ENCODE data around the gene CTPS1.

GRCh38 chr1:41006942-41007865, 27.7 kb downstream of the CTPS1 start:
- TF ChIP-seq, protein P1, sequence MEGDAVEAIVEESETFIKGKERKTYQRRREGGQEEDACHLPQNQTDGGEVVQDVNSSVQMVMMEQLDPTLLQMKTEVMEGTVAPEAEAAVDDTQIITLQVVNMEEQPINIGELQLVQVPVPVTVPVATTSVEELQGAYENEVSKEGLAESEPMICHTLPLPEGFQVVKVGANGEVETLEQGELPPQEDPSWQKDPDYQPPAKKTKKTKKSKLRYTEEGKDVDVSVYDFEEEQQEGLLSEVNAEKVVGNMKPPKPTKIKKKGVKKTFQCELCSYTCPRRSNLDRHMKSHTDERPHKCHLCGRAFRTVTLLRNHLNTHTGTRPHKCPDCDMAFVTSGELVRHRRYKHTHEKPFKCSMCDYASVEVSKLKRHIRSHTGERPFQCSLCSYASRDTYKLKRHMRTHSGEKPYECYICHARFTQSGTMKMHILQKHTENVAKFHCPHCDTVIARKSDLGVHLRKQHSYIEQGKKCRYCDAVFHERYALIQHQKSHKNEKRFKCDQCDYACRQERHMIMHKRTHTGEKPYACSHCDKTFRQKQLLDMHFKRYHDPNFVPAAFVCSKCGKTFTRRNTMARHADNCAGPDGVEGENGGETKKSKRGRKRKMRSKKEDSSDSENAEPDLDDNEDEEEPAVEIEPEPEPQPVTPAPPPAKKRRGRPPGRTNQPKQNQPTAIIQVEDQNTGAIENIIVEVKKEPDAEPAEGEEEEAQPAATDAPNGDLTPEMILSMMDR (IDR thresholded peaks at IDR 0.05): no peak
- TF ChIP-seq POLR2A (IDR thresholded peaks at IDR 0.05): no peak

Data from uterus (tissue), 2 donors.